Astrocyte of the cerebellum (primary cell): ENCODE results near the gene SP4.

Source experiments
- DNase-seq: peaks from one replicate; pipeline ENCODE4 v3.0.0-alpha.2; 2011; ENCODE audit warnings: low read depth
- H3K4me3 ChIP-seq: 2 replicates; pipeline ENCODE4 v1.5.1; 2011; ENCODE audit warnings: mild to moderate bottlenecking, low read depth, low read length, moderate library complexity
- in situ Hi-C: cut with HindIII; loops from 2 replicates; pipeline ENCODE4 v1.10.0; 2017; ENCODE audit warnings: low sequenced_read_pairs
- TF ChIP-seq, protein P1 (sequence below): IDR thresholded peaks from 2 replicates; pipeline ENCODE4 v1.5.1; 2012; ENCODE audit warnings: low read length, low read depth, moderate library complexity, mild to moderate bottlenecking; ENCODE audit errors: missing control alignments

The SP4 gene

GRCh38 chr7:21544715-21545114, 116.8 kb downstream of the SP4 start:
- no peak for DNase-seq
- no peak overlapping the region for H3K4me3 ChIP-seq
- TF ChIP-seq, protein P1, sequence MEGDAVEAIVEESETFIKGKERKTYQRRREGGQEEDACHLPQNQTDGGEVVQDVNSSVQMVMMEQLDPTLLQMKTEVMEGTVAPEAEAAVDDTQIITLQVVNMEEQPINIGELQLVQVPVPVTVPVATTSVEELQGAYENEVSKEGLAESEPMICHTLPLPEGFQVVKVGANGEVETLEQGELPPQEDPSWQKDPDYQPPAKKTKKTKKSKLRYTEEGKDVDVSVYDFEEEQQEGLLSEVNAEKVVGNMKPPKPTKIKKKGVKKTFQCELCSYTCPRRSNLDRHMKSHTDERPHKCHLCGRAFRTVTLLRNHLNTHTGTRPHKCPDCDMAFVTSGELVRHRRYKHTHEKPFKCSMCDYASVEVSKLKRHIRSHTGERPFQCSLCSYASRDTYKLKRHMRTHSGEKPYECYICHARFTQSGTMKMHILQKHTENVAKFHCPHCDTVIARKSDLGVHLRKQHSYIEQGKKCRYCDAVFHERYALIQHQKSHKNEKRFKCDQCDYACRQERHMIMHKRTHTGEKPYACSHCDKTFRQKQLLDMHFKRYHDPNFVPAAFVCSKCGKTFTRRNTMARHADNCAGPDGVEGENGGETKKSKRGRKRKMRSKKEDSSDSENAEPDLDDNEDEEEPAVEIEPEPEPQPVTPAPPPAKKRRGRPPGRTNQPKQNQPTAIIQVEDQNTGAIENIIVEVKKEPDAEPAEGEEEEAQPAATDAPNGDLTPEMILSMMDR: no peak
- in situ Hi-C loops: no loop called here

DNA sequence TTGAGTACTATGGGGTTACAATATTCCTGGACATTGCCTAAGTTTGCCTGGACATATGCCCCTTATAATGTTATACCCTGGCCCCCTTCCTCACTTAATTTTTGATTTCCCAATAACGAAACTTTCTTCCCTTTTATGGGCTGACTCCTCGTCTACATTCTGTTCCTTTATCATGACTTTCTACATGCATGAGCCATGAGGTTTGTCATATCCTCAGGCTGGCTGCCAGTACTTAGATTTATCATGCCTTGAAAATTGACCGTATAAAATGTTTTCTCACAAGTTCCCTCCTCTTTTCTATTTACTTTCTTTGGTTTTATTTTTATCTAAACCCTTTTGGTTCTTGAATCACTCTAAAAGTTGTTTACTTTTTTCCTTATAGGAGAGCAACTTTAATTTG, 119.6 kb downstream of the SP4 start:
- in situ Hi-C loops: no loop called here
- H3K4me3 ChIP-seq: no peak overlapping the region
- TF ChIP-seq, protein P1: no peak
- DNase-seq: no peak

GRCh38 chr7:21548491-21548890, 120.6 kb downstream of the SP4 start:
- DNase-seq: no peak
- no peak overlapping the region for H3K4me3 ChIP-seq
- in situ Hi-C loops: no loop called here
- TF ChIP-seq, protein P1: no peak

DNA sequence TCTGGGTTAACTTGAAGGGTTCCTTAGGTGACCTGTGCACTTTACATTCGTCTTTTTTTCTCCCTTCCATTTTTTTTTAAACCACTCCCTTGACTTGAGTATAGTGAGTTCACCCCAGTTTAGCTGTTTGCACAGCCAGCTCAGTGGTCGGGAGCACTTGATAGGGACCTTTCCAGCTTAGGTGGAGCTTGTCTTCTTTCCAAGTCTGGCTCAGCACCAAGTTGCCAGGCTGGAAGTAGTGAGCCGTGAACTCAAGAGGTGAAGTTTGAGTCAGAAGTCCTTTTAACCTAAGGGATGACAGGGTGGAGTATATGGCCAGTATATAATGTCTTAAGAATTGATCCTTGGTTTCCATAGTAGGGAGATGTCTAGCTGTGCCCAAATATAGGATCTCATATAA, 122.2 kb downstream of the SP4 start:
- in situ Hi-C loops: no loop called here
- H3K4me3 ChIP-seq: no peak overlapping the region
- TF ChIP-seq, protein P1: no peak
- DNase-seq: no peak

GRCh38 chr7:21550821-21551531, 123.1 kb downstream of the SP4 start:
- TF ChIP-seq, protein P1: no peak
- in situ Hi-C loops: no loop called here

GRCh38 chr7:21562385-21562784, 134.5 kb downstream of the SP4 start:
- TF ChIP-seq, protein P1: no peak
- in situ Hi-C loops: no loop called here

More at GRCh38 chr7:21550821-21551531, 123.1 kb downstream of the SP4 start:
- DNase-seq: no peak
- no peak overlapping the region for H3K4me3 ChIP-seq

More at GRCh38 chr7:21562385-21562784, 134.5 kb downstream of the SP4 start:
- no peak for DNase-seq
- no peak overlapping the region for H3K4me3 ChIP-seq
